ENCODE data around the gene EFCC1. TPM values are rescaled to one million over a fixed set of nuclear protein-coding genes. Genes with fewer than 3 reads are reported as not detected.

The EFCC1 gene
- under 1 TPM in 1 of 2 experiments, not detected in 1; 0.10 TPM for total RNA-seq

GRCh38 chr3:129001101-129001805 lies at the start of gene EFCC1:
TSS of gene EFCC1 (plus strand) at chr3:129001304. CDS start at chr3:129001629, 325 bp downstream.

GRCh38 chr3:128993461-128994172 lies 7.5 kb upstream of the EFCC1 start, which contains the start of gene CFAP92:
TSS of gene CFAP92 (minus strand) at chr3:128994076. CDS start at chr3:128993304, 772 bp downstream.

GRCh38 chr3:129060276-129061022 lies 59.3 kb downstream of the EFCC1 start, which contains the start of gene GP9:
TSS of gene GP9 (plus strand) at chr3:129060779. CDS start at chr3:129061740, 961 bp downstream.

Other genes starting within 250 kb of the EFCC1 start
- 10 to 100 TPM; 49.9 to 50.0 TPM for gene ACAD9, start 121.7 kb upstream of the EFCC1 start, total RNA-seq
- gene CFAP92, start 7.2 kb upstream of the EFCC1 start, total RNA-seq, result under 1 TPM in 1 of 2 experiments, not detected in 1; 0.13 TPM
- gene GP9, start 59.5 kb downstream of the EFCC1 start, total RNA-seq, result not detected
- 10 to 100 TPM; 61.6 to 61.9 TPM for gene RAB43, start 120.5 kb downstream of the EFCC1 start, total RNA-seq
- gene ISY1, start 159.8 kb downstream of the EFCC1 start, total RNA-seq, result 10 to 100 TPM; 56.8 to 65.7 TPM
- gene CNBP, start 182.6 kb downstream of the EFCC1 start, total RNA-seq, result 100 to 1,000 TPM; 298 to 308 TPM
- 100 to 1,000 TPM; 140 to 152 TPM for gene COPG1, start 248.3 kb downstream of the EFCC1 start, total RNA-seq

Data from activated naive CD4-positive, alpha-beta T cell treated with anti-CD3 and anti-CD28 coated beads, Interleukin-2, amount 10 ng/mL, durations not matched to agents 5 hours and 36 hours (primary cell).